HUES6 (cell line): Measurements from ENCODE around the gene BRICD5.
A peak's percentile ranks its signal among the peaks of the same experiment; 100 is the strongest.

Experiments used
- H3K27ac ChIP-seq: 2 replicates; pipeline ENCODE4 v1.7.0; 2013; ENCODE audit warnings: low read depth, mild to moderate bottlenecking, low read length, inconsistent platforms
- H3K27me3 ChIP-seq: 2 replicates; pipeline ENCODE4 v1.6.1; 2013; ENCODE audit warnings: low read length; ENCODE audit not compliant: control insufficient read depth, insufficient read depth
- H3K36me3 ChIP-seq: 2 replicates; pipeline ENCODE4 v1.6.1; 2013; ENCODE audit warnings: low read length; ENCODE audit not compliant: control insufficient read depth, insufficient read depth
- H3K4me1 ChIP-seq: 2 replicates; pipeline ENCODE4 v1.6.1; 2013; ENCODE audit warnings: low read length; ENCODE audit not compliant: control insufficient read depth, insufficient read depth
- H3K4me3 ChIP-seq: 2 replicates; pipeline ENCODE4 v1.5.1; 2013; ENCODE audit warnings: low read depth, low read length
- H3K9ac ChIP-seq: one replicate; pipeline ENCODE4 v1.6.1; 2013; ENCODE audit warnings: mild to moderate bottlenecking, low read length
- H3K9me3 ChIP-seq: 2 replicates; pipeline ENCODE4 v1.6.1; 2013; ENCODE audit warnings: low read depth, low read length; ENCODE audit not compliant: control insufficient read depth, insufficient read depth

The BRICD5 gene

GRCh38 chr16:2170080-2170479, 40.6 kb downstream of the BRICD5 start:
- peaks cover 82% of the 10 kb centered on the region for H3K36me3 ChIP-seq
- H3K27ac ChIP-seq = peak overlapping the region; percentile 57; the same call in 1 of the 2 replicates
- H3K4me1 ChIP-seq = no peaks in the 10 kb centered on the region
- H3K27me3 ChIP-seq = no peaks in the 10 kb centered on the region
- H3K9ac ChIP-seq = no peak overlapping the region
- H3K4me3 ChIP-seq = no peak overlapping the region
- no peaks in the 10 kb centered on the region for H3K9me3 ChIP-seq

- Histone ChIP-seq H3K36me3 (peaks cover 62% of the 10 kb centered on the region), H3K9ac (no peak overlapping the region), H3K4me3 (no peak overlapping the region), H3K27me3 (no peaks in the 10 kb centered on the region), H3K27ac (no peak overlapping the region), H3K9me3 (peaks cover 3% of the 10 kb centered on the region; the same call in 1 of the 2 replicates), H3K4me1 (no peaks in the 10 kb centered on the region)
Measured at GRCh38 chr16:2167068-2167638, 43.5 kb downstream of the BRICD5 start.

GRCh38 chr16:2166263-2167067, 44.2 kb downstream of the BRICD5 start:
- H3K27me3 ChIP-seq = no peaks in the 10 kb centered on the region
- H3K27ac ChIP-seq = no peak overlapping the region
- H3K36me3 ChIP-seq = peaks cover 55% of the 10 kb centered on the region
- no peak overlapping the region for H3K4me3 ChIP-seq
- peaks cover 3% of the 10 kb centered on the region; the same call in 1 of the 2 replicates for H3K9me3 ChIP-seq
- no peaks in the 10 kb centered on the region for H3K4me1 ChIP-seq
- no peak overlapping the region for H3K9ac ChIP-seq

- Histone ChIP-seq H3K9ac (no peak overlapping the region), H3K27me3 (no peaks in the 10 kb centered on the region), H3K4me3 (no peak overlapping the region), H3K9me3 (peaks cover 3% of the 10 kb centered on the region; the same call in 1 of the 2 replicates), H3K4me1 (peaks cover under 1% of the 10 kb centered on the region; the same call in 1 of the 2 replicates), H3K36me3 (peaks cover 51% of the 10 kb centered on the region), H3K27ac (no peak overlapping the region)
Measured at GRCh38 chr16:2165861-2166260, 44.8 kb downstream of the BRICD5 start.

- Histone ChIP-seq H3K9ac (no peak overlapping the region), H3K4me1 (peaks cover 22% of the 10 kb centered on the region), H3K4me3 (no peak overlapping the region), H3K36me3 (peaks cover 33% of the 10 kb centered on the region), H3K27ac (no peak overlapping the region), H3K27me3 (no peaks in the 10 kb centered on the region), H3K9me3 (peaks cover 3% of the 10 kb centered on the region; the same call in 1 of the 2 replicates)
Measured at GRCh38 chr16:2163211-2163881, 47.3 kb downstream of the BRICD5 start.

GRCh38 chr16:2162676-2163118, 48.0 kb downstream of the BRICD5 start:
- Histone ChIP-seq H3K9ac (no peak overlapping the region), H3K36me3 (peaks cover 27% of the 10 kb centered on the region), H3K4me3 (no peak overlapping the region), H3K4me1 (peaks cover 28% of the 10 kb centered on the region), H3K27me3 (no peaks in the 10 kb centered on the region), H3K27ac (no peak overlapping the region), H3K9me3 (peaks cover 3% of the 10 kb centered on the region; the same call in 1 of the 2 replicates)

GRCh38 chr16:2161911-2162310, 48.8 kb downstream of the BRICD5 start:
- no peaks in the 10 kb centered on the region for H3K27me3 ChIP-seq
- H3K36me3 ChIP-seq = peaks cover 20% of the 10 kb centered on the region
- peaks cover 3% of the 10 kb centered on the region; the same call in 1 of the 2 replicates for H3K9me3 ChIP-seq
- H3K9ac ChIP-seq = no peak overlapping the region
- peaks cover 36% of the 10 kb centered on the region for H3K4me1 ChIP-seq
- peak overlapping the region; percentile 51; the same call in 1 of the 2 replicates for H3K27ac ChIP-seq
- no peak overlapping the region for H3K4me3 ChIP-seq

GRCh38 chr16:2160915-2161551, 49.6 kb downstream of the BRICD5 start:
- H3K27ac ChIP-seq = peak overlapping the region; percentile 51; the same call in 1 of the 2 replicates
- peaks cover 12% of the 10 kb centered on the region for H3K36me3 ChIP-seq
- H3K4me1 ChIP-seq = peaks cover 39% of the 10 kb centered on the region
- no peak overlapping the region for H3K4me3 ChIP-seq
- H3K9me3 ChIP-seq = peaks cover 3% of the 10 kb centered on the region; the same call in 1 of the 2 replicates
- no peaks in the 10 kb centered on the region for H3K27me3 ChIP-seq
- peak overlapping the region; percentile 27 for H3K9ac ChIP-seq
